ENCODE results near the gene PLXNA1. TPM values are rescaled to one million over a fixed set of nuclear protein-coding genes. Genes with fewer than 3 reads are reported as not detected.

Gene PLXNA1
- total RNA-seq, 1 donor from 2014 or later, result 46.9 TPM

DNA sequence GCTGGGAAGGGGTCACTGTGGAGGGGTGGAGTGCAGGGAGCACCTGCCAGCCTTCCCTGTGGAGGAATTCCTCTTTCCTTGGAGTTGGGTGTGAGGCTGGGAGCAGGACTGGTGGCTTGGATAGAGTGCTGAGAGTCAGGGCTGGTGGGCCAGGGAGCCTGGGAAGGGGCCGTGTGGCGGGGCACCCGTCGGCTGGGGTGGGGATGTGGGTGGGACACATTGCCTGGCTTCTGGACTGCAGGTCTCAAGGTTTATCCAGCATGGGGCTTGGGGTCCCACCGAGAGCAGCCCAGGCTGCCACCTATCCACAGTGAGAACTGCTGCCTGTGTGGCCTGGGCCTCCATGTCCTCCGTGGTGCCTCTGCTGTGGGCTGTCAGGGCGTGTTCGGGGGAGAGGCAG, 4.7 kb downstream of the PLXNA1 start:
- DNase-seq, result no peak

DNA sequence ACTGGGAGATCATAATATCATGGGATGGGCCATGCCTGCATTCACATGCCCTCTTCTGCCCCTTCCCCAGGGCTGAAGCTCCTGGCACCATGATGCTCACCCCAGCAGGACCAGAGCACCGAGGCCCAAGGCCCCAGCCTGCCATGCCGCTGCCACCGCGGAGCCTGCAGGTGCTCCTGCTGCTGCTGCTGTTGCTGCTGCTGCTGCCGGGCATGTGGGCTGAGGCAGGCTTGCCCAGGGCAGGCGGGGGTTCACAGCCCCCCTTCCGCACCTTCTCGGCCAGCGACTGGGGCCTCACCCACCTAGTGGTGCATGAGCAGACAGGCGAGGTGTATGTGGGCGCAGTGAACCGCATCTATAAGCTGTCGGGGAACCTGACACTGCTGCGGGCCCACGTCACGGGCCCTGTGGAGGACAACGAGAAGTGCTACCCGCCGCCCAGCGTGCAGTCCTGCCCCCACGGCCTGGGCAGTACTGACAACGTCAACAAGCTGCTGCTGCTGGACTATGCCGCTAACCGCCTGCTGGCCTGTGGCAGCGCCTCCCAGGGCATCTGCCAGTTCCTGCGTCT, 5.6 kb downstream of the PLXNA1 start:
- DNase-seq, result no peak

DNA sequence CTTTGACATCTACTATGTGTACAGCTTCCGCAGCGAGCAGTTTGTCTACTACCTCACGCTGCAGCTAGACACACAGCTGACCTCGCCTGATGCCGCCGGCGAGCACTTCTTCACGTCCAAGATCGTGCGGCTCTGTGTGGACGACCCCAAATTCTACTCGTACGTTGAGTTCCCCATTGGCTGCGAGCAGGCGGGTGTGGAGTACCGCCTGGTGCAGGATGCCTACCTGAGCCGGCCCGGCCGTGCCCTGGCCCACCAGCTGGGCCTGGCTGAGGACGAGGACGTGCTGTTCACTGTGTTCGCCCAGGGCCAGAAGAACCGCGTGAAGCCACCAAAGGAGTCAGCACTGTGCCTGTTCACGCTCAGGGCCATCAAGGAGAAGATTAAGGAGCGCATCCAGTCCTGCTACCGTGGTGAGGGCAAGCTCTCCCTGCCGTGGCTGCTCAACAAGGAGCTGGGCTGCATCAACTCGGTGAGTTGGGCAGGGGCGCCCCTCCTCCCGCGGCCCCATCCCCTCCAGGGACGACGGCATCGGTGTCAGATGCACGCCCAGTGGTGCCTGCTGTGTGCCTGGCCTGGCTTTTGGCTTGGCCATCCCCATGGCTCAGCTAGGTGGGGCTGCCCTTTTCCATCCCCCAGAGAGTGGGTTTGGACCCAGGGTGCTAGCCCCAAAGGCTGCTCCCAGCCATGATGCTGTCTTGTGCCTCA, 6.6 kb downstream of the PLXNA1 start:
- no peak for DNase-seq

DNA sequence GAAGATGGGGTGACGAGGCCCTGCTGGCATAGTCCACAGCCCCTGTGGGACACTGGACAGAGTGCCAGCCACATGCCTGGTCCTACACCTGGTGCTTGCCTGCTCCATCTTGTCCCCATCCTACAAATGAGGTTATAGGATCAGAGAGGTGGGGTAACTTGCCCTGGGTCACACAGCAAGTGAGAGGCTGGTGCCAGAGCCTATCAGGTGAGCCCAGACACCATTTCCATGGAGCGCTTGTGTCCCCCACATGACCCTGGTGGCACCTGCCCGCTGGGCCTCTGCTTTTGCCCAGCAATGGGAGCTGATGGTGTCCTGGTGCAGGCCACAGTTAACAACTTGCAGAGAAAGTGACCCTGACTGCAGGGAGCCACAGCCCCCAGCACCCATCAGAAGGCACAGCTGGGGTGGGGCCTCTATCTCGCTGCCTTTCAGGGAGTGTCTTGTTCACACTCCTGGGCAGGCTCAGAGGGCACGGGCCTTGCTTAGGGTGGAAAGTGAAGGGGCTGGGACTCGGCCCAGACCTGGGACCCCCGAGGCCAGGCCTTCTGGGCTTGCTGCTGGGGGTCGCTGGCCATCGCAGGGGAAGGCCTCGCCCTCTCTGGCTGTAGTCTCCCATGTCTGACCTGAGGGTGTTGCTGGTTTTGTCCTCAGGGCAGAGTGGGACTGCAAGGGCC, 7.2 kb downstream of the PLXNA1 start:
- no peak for DNase-seq

DNA sequence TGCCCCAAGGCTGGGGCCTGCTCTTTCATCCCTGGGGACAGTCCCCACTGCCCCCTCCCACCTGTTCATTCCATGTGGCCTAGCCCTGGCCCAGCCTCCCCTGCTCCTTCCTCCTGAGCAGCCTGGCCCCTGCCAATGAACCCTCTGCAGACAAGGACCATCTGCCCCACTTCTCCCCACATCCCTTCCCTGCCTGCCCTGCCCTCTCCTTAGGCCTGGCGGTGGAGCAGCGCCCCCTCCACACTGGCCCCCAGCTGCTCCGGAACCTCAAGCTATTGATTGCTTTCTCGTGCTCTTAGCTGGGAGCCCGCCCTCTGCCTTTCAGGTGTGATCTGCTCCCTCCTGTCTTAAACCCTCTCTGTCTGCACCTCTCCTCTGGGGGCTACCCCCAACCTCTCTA, 8.0 kb downstream of the PLXNA1 start:
- DNase-seq, result no peak

DNA sequence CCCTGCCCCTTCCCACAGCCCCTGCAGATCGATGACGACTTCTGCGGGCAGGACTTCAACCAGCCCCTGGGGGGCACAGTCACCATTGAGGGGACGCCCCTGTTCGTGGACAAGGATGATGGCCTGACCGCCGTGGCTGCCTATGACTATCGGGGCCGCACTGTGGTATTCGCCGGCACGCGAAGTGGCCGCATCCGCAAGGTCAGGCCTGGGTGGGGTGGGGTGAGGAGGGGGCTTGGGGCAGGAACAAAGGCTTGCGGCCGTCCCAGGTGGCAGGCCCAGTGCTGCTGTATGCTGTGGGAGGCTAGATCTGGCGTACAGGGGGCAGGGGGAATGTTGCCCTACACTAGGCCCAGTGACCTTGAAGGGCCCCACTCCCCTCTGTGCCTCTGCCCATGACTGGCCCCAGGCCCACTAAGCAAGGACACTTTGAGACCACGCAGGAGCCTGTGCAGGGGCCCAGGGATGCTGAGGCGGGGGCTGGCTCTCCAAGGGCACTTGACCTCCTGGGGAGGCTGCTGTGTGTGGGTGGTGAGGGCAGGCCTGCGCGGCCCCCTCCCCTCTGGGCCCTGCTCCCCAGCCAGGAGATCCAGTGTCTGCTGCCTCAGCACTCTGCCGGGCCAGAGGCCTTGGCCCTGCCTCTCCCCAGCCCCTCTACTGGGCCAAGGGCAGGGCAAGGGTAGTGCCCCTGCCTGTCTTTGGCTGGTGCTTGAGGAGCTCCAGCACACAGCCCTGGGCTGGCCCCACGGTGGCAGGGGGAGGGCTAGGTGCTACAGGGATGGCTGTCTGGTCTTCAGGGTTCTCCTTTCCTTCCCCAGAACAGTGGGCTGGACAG, 8.7 kb downstream of the PLXNA1 start:
- no peak for DNase-seq

DNA sequence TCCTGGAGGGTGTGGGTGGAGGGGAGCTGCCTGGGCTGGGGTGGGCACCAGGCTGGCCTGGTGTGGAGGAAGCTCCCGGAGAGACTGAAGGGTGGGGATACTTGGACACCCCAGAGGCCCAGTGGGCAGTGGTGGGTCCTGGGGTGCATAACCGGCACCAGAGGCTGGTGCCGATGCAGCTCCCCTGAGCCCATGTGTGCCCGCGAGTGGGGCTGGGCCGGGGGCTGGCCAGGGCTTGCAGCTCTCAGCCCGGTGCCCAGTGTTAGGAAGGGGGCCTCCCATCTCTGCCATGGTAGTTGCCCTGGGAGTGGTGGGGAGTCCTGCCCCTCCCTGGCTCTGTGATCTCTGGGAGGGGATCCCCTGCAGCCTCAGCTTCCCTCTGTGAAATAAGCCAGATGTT, 9.3 kb downstream of the PLXNA1 start:
- no peak for DNase-seq

DNA sequence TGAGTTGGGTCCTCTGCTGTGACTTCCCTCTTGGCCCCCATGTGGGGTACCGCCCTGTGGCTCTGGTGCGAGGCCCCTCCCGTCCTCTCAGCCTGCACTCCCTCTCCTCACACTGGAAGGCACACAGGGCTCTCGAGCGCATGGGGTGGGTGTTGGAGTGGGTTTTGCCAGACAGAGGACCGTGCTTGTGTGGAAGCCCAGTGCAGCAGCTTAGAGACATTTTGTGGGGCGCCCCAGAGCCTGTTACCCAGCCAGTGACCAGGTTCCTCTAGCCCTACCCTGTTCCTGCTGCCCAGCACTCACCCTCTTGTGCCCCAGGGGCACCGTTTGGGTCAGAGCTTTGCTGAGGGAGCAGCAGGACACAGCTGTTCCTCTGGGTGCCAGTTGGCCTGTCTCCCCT, 9.9 kb downstream of the PLXNA1 start:
- no peak for DNase-seq

DNA sequence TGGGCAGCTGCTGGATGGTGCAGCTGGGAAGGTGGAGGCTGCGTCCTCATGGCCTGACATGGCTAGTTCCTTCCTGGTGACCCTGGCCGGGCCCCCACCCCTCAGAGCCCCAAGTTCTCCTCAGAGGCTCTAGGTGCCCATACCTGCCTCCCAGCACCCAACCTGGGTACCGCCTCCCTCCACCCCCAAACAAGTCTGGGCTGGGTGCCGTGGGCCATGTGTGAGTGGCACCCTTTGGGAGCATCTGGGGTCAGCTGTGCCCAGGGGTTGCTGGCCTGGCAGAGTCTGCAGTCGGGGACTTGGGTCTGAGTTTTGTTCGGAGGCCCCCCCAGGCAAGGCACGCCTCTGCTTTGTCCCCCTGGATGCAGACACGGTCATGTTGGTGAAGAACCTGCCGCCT, 10.5 kb downstream of the PLXNA1 start:
- no peak for DNase-seq

DNA sequence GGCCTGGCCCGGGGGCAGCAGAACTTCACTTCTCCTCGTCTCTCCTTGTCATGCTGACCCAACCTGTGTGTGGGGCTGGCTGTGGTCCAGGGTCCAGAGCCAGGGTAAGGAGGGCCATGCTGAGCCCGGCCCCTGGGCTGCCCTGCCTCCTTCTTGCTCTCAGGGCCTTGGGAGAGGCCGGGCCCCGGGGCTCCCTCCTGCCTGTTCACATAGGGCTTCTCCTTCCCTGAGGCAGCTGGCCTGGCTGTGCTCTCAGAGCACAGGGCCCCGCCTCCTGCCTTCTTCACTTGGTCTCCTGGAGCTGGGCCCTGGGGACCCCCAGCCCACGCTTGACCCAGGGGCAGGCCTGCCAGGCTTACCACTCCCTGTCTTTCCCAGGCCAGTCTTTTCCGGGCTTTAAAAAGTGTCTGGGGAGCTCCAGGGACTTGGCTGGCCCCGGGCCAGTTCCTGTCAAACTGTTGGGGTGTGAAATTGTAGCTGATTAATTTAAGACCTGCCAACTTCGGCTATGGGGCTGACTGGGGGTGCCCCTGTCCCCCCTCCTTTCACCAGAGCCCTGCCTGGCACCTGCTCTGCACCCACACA, 11.8 kb downstream of the PLXNA1 start:
- no peak for DNase-seq

DNA sequence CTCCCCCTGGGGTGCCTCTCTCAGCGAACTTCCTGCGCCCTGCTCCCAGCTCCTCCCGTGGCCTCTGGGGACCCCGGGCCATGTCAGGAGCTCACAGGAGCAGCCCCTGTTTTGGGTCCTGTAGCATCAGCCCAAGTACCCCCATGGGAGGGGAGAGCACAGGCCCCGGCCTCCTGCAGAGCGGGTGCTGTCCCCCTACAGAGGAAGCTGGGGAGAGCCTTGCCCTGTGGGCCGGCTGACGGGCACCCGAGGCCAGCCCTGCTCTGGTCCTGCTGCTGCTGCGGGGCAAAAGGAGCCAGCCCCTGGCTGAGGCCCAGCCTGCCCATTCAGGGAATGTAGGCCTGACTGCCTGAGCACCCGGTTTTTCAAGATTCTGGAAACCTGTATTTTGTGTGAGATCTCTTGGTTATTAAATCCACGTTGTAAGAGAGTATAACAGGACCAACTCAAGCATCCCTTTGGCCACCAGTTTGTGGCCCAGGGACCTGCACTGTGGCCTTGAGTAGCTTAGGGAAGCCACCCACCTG, 12.4 kb downstream of the PLXNA1 start:
- DNase-seq, result no peak

DNA sequence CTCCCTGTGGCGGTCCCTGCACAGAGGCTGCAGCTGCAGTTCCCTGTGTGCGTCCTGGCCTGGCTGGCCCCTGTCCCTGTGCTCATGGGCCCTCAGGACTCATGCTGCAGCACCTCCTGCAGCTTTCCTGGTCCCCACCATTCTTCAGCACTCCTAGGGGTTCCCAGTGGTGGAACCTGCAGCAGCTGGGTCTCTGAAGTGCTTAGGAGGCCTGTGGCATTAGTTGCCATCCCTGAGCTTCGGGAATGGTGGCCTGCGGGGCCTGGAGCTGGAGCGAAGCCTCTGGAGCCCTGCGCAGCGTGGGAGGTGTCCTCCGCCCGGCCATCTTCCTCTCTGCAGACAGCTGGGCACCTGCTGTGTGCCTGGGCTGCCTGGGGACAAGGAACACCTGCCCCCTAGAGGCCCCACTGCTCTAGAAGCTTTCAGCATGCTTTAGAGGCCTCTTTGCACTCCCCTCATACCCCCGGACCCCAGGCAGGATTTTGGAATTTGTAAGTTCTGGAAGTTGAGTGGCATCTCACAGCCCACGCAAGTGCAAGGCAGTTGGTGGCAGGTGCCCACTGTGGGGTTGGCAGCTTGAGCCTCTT, 13.1 kb downstream of the PLXNA1 start:
- DNase-seq, result no peak

DNA sequence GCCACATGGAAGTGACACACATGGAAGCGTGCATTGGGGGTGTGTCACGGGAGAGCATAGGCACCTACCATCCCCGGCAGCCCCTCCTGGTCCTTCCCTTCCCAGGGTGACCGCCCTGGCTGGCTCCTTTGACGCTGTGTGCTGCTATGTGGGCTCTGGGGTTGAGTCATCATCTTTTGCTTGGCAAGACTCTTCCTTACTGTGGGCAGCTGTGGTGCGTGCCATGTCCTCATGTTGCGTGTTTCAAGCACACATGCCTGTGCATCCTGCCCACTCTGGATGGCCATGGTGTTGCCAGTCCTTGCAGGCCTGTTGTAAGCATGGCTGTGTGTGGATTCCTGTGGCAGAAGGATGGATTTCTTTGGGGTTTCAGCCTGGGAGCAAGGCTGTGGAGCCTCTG, 14.0 kb downstream of the PLXNA1 start:
- no peak for DNase-seq

DNA sequence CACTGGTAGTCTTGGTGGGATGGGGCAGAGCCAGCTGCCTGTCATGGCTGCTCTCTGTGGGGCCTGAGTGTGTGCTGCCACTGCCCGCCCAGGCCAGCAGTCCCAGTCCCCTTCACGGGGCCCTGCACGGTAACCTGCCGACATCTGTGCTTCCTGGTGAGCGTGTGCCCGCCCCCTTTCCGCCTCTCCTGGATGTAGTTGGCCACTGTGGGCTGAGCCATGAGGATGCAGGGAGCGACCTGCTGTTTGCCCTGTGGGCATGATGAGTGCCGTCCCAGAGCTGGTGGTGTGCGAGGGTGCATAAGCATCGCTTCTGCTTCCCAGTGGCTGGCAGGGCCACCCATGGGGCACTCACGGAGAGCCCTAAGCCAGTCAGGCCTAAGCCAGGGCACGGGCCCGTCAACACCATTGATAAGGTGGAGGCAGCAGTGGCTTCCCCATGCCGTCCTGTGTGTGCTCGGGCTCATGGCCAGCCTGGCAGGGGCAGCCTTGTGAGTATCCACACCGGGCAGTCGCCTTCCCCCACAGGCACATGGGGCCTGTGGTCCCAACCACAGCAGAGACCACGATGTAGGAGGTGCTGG, 14.6 kb downstream of the PLXNA1 start:
- DNase-seq, result no peak

DNA sequence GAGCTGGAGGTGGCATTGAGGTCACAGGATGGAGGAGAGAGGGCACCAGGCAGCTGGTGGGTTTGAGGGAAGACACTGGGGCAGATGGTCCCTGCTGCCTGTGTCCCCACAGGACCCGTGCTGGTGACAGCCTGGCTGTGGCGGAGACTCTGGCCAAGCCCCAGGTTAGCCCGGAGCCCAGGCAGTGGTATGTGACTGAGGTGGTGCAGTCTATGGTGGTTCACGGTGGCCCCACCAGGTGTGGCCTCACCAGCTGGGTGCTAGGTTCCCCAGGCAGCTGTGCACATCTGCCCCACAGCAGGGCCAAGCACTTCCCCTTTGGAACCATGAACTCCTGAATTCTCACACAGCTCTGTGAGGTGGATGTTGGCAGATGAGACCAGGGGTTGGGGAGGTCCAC, 15.4 kb downstream of the PLXNA1 start:
- DNase-seq, result no peak

DNA sequence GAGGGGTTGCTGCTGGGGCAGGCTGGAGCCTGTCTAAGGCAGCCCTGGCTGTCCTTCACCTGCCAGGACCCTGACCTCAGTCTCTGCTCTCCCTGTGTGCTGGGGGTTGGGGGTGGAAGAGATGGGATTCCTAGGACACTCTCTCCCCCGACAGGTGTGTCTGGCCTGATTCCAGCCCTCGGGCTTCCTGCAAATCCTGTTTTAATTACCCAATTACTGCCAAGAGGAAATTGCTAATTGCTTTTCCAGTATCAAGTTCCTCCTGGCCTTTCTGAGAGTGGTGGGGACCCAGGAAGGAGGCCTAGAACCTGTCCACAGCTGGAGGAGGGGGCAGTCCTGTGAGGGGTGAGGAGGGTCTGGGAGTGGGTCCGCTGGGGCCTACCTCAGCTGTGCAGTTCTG, 15.8 kb downstream of the PLXNA1 start:
- no peak for DNase-seq

DNA sequence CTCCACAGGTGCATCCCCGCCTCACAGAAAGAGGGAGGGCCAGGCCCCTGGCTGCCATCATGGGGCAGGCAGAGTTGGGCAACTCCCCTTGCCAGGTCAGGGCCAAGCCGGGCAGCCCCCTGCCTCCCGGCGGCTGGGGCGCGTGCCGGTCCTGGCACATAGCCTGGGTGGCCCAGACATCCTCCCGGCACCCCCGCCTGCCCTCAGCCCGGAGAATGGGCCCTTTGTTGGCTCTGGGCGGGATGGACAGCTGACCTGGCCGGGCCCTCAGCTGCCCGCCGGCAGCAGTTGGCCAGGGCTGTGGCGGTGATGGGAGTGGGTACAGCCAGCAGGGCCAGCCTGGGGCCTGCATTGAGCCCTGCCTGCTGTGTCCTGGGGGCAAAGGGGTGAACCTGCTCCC, 16.5 kb downstream of the PLXNA1 start:
- peak; percentile 44 for DNase-seq

DNA sequence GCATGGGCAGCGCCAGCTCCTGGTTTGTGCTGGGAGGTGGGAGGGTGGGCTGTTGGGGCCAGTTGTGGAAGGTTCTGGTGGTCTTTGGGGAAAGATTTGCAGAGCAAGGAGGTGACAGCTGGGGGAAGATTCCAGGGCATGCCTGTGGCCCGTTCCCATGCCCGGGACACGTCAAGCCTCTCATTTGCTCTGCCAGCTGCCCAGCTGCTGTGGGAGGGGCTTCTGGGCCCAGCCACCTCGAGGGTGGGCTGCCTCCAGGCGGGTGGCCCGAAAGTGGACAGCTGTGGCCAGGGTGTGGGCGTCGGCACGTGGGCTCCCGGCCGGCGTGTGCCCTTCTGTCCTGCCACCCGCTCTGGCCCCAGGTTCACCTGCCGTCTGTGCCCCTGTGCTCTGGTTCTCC, 17.2 kb downstream of the PLXNA1 start:
- peak; percentile 94 for DNase-seq

DNA sequence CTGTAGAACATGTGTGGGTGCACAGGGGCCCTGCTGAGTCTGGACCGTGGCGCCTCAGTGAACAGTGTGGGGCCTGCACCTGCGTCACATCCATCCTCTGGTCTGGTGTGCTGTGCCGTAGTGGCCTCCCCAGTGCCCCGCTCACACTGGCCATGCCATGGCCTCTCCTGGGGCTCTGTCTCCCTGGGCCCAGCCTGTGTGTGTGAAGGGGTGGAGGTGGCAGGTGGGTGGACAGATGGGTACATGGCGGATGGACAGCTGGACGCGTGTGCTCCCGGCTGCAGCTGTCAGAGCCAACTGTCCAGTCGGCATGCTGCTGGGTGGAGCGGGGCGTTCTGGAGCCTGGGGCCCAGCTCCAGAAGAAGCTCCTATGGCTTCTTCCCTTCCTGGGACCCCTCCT, 17.8 kb downstream of the PLXNA1 start:
- peak; percentile 78 for DNase-seq

DNA sequence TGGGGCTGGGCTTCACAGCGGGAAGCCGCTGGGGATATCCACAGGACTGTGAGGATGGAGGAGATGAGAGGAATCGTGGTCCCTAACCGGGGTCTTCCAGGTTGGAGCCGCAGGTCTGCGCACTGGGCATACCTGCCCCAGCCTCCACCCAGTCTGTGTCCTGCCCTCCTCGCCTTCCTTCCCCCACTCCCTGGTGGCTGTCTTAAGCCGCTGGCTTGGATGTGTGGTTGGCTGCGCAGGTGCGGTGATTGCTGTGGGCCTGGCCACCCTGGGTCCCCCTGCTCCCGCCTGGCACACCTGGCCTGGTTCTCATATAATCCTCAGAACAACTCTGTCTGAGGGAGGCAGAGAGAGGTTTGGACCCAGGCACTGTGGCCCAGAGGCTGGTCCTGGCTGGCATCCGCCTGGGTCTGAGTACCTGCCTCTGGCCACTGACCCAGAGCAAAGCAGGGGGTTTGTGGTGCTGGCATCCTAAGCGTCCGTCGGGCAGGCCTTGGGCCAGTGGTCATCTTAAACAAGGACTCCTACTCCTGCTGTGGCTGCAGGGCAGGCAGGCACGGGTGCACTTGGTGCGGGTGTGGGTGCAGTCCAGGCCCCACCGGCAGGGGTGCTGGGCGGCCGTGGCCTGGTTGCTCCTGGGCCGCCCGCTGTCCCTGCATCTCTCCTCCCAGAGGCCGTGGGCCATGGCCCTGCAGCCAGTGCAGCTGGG, 18.7 kb downstream of the PLXNA1 start:
- DNase-seq, result no peak
